C4-2B (cell line): ENCODE results near the gene AKT1S1.

Source experiments
- H3K27ac ChIP-seq: fragments of 450-650 bp; 2 replicates; pipeline ENCODE4 v1.5.1; 2017
- ZFX ChIP-seq: fragments of 450-650 bp; IDR thresholded peaks from 2 replicates; pipeline ENCODE4 v1.6.1; 2017
- TF ChIP-seq, protein P1 (sequence below): fragments of 450-650 bp; conservative IDR thresholded peaks from 2 replicates; pipeline ENCODE4 v1.5.1; 2017; ENCODE audit warnings: mild to moderate bottlenecking

The AKT1S1 gene

DNA sequence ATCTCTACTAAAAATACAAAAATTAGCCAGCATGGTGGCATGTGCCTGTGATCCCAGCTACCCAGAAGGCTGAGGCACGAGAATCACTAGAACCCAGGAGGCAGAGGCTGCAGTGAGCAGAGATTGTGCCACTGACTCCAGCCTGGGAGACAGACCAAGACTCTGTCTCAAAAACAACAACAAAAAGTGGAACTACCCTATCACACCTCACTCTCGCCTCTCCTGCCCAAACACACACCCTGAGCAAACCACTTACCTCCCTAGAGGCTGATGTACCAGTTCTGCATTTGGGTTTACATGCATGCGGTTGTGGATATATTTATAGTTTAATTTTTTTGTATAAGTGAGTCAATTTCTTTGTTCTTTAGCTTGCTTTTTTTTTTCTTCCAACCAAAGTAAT, 33.9 kb downstream of the AKT1S1 start:
- TF ChIP-seq, protein P1, sequence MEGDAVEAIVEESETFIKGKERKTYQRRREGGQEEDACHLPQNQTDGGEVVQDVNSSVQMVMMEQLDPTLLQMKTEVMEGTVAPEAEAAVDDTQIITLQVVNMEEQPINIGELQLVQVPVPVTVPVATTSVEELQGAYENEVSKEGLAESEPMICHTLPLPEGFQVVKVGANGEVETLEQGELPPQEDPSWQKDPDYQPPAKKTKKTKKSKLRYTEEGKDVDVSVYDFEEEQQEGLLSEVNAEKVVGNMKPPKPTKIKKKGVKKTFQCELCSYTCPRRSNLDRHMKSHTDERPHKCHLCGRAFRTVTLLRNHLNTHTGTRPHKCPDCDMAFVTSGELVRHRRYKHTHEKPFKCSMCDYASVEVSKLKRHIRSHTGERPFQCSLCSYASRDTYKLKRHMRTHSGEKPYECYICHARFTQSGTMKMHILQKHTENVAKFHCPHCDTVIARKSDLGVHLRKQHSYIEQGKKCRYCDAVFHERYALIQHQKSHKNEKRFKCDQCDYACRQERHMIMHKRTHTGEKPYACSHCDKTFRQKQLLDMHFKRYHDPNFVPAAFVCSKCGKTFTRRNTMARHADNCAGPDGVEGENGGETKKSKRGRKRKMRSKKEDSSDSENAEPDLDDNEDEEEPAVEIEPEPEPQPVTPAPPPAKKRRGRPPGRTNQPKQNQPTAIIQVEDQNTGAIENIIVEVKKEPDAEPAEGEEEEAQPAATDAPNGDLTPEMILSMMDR: no peak
- no peak for TF ChIP-seq ZFX
- H3K27ac ChIP-seq: no peak overlapping the region

DNA sequence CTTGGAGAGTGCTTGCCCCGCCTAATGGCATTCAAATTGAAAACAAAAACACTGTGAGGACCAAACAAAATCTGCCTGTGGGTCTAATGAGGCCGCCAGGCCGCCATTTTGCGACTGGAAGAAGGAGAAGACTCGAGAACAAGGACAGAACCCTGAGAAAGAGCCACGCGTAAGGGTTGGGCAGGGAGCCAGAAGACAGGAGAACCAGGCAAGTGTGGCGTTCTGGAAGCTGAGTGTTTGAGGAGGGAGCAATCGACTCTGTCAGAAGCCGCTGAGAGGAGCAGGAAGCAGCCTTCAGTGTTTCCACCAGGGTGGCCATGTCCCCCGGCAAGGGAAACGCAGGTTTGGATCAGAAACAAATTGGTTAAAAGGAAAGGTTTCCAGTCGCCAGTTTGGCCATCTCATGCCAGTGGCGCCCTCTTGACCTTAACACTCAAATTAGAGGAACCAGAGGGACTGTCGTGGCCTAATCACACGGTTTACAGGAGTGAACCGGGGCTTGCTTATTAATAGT, 36.4 kb downstream of the AKT1S1 start:
- no peak for TF ChIP-seq ZFX
- TF ChIP-seq, protein P1: no peak
- no peak overlapping the region for H3K27ac ChIP-seq

DNA sequence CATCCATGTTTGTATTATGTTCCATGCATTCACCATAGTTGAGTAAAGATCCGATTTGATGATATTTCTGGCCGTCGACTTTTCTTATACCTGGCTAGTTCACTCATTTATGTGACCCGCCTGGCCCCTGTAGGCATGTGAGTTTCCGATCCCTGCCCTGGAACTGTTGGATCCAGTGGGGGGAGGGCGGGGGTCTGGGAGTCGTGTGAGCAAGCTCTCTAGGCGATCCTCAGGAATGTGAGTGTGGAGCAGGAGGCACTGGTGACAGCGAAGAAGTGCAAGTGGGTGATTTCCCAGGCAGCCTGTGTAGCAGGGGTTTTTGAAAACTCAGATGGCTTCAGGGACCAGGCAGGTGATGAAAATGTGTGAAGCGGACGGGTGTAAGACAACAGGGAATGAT, 36.8 kb downstream of the AKT1S1 start:
- TF ChIP-seq ZFX: no peak
- TF ChIP-seq, protein P1: no peak
- no peak overlapping the region for H3K27ac ChIP-seq

DNA sequence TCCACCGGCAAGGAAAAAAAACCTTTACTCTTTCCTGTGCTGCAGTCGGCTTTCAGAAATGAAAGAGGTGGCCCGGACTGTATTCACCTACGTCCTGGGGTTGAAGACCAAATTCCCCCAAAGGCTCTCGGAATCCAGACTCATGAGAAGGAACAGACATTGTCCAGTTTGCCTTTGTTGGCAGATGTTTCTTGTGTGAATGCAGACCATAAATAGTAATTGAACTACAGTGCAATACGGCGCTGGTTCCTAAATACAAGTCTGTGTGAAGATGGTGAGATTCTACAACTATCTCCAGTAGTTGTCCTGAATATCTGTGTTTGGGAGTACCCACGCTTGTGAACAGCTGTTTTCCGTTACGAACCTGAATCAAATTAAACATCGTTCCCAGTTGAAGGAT, 37.4 kb downstream of the AKT1S1 start:
- no peak for TF ChIP-seq ZFX
- TF ChIP-seq, protein P1: no peak
- no peak overlapping the region for H3K27ac ChIP-seq

DNA sequence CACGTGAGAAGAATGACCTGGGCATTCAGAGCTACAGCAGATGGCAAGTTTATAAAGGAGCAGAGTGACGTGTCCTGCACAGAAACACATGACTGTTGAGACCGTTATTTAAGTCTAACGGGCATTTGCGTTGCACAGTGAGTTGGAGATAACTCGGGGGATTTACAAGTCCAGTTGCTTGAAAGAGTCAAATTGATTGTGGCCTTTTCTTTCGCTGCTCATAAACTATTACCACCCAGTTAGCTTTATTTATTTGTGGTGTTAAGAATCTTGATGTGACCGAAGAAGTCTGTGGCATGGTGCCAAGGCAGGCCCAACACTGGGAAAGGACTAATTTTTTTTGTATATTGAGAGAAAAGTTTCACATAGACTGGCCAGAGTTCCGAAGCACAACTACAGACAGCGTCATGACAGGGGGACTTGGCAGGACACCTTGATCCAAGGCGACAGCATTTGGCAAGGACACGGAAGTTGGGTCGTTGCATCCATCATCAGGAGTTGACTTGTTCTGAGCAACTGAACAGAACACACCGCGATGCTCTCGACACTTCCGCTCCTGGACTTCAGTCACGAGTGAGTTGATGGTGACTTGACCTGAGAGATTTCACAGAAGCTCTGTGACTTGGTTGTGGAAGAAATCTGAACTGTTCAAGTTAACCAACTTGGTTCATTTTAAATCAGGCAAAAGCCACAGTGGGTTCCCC, 38.1 kb downstream of the AKT1S1 start:
- TF ChIP-seq, protein P1: no peak
- no peak for TF ChIP-seq ZFX
- no peak overlapping the region for H3K27ac ChIP-seq

DNA sequence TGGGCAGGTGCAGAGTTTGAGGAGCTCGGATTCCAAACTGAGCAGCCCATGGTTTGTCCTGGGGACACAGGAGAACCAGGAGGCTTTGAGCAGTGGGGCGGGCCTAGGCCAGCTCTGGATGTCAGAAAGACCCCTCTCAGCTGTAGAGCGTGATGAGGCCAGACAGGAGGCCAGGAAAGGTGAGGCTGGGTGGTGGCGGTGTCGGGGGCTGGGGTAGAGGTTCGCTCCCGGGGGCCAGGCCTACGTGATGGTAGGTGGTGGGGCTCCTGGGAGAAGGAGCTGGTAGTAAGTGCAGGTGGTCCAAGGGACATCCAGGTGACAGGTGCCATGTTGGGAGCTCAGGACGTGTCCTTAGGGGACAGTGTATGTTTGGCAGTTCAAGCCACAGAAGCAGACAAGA, 39.7 kb downstream of the AKT1S1 start:
- H3K27ac ChIP-seq: no peak overlapping the region

DNA sequence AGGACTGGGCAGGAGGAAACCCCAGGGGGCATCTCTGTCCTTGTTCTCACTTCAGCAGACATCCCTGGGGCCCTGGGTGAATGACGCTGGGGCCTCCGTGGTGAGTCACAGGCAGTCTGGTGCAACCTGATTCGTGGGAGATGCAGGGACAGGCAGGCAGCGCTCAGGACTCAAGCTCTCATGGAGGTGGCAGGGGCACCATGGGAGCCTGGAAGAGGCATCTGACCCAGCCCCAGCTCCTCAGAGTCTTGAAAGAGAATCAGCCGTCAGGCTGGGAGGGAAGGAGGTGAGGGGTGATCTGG, 40.2 kb downstream of the AKT1S1 start:
- TF ChIP-seq, protein P1: no peak
- no peak for TF ChIP-seq ZFX

More for the DNA sequence above, 39.7 kb downstream of the AKT1S1 start:
- TF ChIP-seq, protein P1: no peak
- no peak for TF ChIP-seq ZFX

More for the DNA sequence above, 40.2 kb downstream of the AKT1S1 start:
- no peak overlapping the region for H3K27ac ChIP-seq
